ENCODE measurements around the gene ABCC10.
A peak's percentile ranks its signal among the peaks of the same experiment; 100 is the strongest.
"Not testable (repeated sequence)": the region's sequence is repeated elsewhere in the genome, so short reads cannot be mapped to it uniquely, and the experiment has no call there.

ABCC10 gene

DNA sequence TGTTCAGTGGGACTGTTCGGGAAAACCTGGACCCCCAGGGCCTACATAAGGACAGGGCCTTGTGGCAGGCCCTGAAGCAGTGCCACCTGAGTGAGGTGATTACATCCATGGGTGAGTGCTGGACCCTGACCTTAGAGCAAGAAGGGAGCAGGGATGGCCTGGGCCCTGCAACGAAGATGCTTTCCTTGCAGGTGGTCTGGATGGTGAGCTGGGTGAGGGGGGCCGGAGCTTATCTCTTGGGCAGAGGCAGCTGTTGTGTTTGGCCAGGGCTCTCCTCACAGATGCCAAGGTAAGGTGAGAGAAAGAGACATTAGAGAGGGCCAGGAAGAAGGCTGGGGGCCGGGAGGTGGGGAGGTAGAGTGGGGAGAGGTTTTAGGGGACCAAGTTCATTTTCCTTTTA lies 21.6 kb downstream of the ABCC10 start:
- no peak for DNase-seq

GRCh38 chr6:43450699-43451131 lies 23.4 kb downstream of the ABCC10 start:
- DNase-seq: no peak

GRCh38 chr6:43451348-43451747 lies 24.0 kb downstream of the ABCC10 start:
- DNase-seq: no peak

GRCh38 chr6:43451939-43452338 lies 24.6 kb downstream of the ABCC10 start:
- no peak for DNase-seq

DNA sequence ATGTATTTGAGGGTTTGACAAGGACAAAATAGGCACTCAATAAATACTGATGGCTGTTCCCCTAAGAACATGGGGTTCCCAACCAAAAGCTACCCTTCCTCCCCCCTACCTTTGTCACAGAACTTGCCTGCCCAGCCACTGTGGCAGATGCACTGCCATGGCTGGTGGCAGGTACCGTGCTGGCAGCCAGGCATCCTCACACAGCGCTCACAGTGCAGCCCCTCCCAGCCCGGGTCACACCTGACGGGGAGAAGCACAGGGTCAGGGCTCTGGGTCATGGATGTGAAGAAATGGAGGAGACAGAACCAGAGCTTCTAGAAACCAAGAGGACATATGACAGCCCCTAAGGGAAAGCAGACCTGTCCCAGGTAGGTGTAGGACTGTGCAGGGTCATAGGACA lies 25.6 kb downstream of the ABCC10 start:
- DNase-seq: no peak

- DNase-seq: no peak
Measured at GRCh38 chr6:43453831-43454230, 26.5 kb downstream of the ABCC10 start.

- DNase-seq: peak; percentile 70
Measured at GRCh38 chr6:43454290-43454695, 27.0 kb downstream of the ABCC10 start.

- DNase-seq: peak; percentile 33
Measured at GRCh38 chr6:43454696-43455530, 27.6 kb downstream of the ABCC10 start.

GRCh38 chr6:43455531-43456428 lies 28.4 kb downstream of the ABCC10 start, which contains the start of gene DLK2:
TSS of gene DLK2 (minus strand) at chr6:43455548. CDS start at chr6:43454825, 723 bp downstream.
- peak; percentile 60 for DNase-seq

GRCh38 chr6:43457643-43458042 lies 30.3 kb downstream of the ABCC10 start:
- DNase-seq: no peak

DNA sequence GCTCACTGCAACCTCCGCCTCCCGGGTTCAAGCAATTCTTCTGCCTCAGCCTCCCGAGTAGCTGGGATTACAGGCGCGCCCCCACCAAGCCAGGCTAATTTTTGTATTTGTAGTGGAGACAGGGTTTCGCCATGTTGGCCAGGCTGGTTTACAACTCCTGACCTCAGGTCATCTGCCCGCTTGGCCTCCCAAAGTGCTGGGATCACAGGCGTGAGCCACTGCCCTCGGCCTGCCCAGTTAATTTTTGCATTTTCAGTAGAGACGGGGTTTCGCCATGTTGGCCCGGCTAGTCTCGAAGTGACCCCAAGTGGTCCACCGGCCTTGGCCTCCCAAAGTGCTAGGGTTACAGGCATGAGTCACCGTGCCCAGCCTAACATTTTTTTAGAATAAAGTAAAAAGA lies 30.8 kb downstream of the ABCC10 start:
- not testable (repeated sequence) for DNase-seq

DNA sequence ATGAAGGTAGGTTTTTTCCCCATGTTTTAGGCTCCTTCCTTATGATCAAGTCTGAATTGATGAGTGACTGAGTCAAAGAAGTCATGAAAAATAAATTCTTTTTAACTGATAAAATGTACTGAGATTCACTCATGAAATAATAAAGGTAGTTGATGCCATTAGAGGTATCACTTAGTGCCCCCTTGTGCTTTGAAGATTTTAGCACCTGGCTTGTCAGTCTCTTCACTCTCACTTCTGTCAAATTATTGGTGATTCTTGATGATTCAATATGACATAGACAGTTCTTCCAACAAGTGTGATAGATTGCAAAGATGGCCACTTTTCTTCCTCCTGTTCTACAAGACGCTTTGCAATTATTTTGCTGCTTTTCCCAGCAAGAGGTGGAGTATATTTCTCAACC lies 32.2 kb downstream of the ABCC10 start:
- no peak for DNase-seq

DNA sequence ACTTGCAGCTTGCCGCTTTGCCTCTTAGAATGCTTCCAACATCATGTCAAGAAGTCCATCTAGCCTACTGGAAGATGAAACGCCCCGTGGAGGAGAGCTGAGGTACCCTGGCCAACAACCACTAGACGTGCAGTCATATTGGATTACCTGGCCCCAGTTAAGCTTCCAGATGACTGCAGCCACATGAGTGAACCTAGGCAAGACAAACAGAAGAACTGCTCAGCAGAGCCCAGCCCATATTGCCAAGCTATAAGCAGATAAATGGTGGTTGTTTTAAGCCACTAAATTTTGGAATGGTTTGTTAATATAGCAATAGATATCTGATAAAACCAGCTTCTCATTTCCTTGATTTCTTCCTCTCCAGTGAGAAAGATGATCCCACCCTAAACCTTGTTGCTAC lies 32.7 kb downstream of the ABCC10 start:
- no peak for DNase-seq

GRCh38 chr6:43461936-43462335 lies 34.6 kb downstream of the ABCC10 start:
- no peak for DNase-seq

DNA sequence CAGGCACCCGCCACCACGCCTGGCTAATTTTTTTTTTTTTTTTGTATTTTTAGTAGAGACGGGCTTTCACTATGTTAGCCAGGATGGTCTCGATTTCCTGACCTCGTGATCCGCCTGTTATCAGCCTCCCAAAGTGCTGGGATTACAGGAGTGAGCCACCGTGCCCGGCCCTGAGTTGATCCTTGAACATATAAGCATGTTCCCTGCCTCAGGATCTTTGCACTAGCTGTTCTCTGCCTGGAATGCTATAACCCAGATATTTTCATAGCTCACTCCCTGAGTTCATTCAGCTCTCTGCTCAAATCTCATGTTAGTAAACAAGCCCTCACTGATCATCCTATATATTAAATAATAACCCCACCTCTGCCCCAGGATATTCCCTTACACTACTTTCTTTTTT lies 37.0 kb downstream of the ABCC10 start:
- no peak for DNase-seq

GRCh38 chr6:43465948-43466347 lies 38.6 kb downstream of the ABCC10 start:
- DNase-seq: no peak

GRCh38 chr6:43467265-43467664 lies 39.9 kb downstream of the ABCC10 start:
- DNase-seq: not testable (repeated sequence)

DNA sequence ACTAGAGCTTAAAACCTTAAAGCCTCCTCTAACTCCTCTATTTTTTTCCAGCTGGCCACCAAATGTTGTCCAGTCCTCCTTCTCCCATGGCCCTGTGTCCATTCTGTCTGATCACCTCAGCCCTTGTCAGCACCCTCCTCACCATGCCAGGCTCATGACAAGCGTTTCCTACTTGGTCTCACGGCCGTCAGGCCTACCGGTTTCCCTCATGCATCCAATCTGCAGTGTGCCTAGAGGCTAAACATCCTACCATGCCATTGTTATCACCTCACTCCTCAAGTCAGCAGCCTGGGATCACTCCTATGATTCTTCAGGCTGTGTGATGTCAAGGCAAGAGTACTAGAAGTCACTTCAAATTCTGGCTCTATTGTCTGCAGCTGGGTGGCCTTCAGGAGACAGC lies 40.4 kb downstream of the ABCC10 start:
- DNase-seq: no peak

DNA sequence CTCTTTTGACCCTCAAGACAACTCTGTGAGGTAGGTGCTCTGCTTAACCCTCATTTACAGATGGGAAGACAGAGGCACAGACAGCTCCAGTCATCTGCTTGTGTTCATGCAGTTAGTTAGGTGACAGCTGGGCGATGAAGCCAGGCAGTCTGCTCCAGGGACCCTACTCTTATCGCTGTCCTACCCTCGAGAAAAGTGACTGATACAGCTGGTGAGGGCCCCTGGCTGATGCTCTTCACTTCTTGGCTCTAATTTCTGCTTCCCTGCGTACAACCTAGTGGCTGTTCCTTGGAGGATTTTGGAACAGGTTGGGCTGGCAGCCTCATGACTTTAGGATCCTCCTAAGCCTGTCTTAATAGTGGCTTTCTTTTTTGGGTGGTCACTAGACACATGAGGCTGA lies 40.9 kb downstream of the ABCC10 start:
- no peak for DNase-seq

- DNase-seq: no peak
Measured at GRCh38 chr6:43468748-43469681, 41.7 kb downstream of the ABCC10 start.

DNA sequence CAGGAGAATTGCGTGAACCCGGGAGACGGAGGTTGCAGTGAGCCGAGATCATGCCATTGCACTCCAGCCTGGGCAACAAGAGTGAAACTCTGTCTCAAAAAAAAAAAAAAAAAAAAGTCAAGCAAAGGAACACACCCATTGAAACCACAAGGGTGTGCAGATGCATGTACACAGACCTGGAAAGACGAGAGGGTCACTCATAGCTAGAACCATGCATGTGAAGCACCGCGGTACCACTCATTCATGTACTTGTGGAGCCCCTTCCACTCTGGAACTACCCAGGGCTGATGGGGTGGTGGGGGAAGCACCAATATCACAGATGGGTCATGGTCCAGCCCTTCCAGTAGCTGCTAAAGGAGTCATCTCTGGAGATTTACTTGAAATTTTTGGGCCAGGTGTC lies 42.6 kb downstream of the ABCC10 start:
- no peak for DNase-seq

GRCh38 chr6:43471399-43471798 lies 44.1 kb downstream of the ABCC10 start:
- no peak for DNase-seq

GRCh38 chr6:43472515-43472914 lies 45.2 kb downstream of the ABCC10 start:
- DNase-seq: no peak
